ENCODE data around the gene CCPG1. TPM values are rescaled to one million over a fixed set of nuclear protein-coding genes. Genes with fewer than 3 reads are reported as not detected.
A peak's percentile ranks its signal among the peaks of the same experiment; 100 is the strongest.

CCPG1 gene
- total RNA-seq, 1 experiment from 2014 or later, result 14.6 TPM

GRCh38 chr15:55320963-55321362, 87.2 kb downstream of the CCPG1 start:
- DNase-seq (ENCODE audit: low read depth), result no peak

GRCh38 chr15:55320238-55320550, 88.0 kb downstream of the CCPG1 start:
- DNase-seq (ENCODE audit: low read depth), result no peak

GRCh38 chr15:55319537-55320237, 88.5 kb downstream of the CCPG1 start:
- no peak for DNase-seq (ENCODE audit: low read depth)

GRCh38 chr15:55318588-55319494, 89.3 kb downstream of the CCPG1 start, which contains the start of the genes PIGB and PIGBOS1:
Gene PIGB (plus strand): TSS chr15:55319222. CDS start chr15:55319251, 29 bp downstream.
Gene PIGBOS1 (minus strand): TSS chr15:55319123. CDS start chr15:55317792, 1,331 bp downstream.
- DNase-seq (ENCODE audit: low read depth), result peak; percentile 88

Other genes with a start within 250 kb of the CCPG1 start
- 148 and 163 TPM in 2 replicates for gene RSL24D1, start 211.4 kb downstream of the CCPG1 start, total RNA-seq (2014; rRNA removed; shearing (Covaris generic))
- gene RAB27A, start 118.5 kb downstream of the CCPG1 start, total RNA-seq (2014; rRNA removed; shearing (Covaris generic)), result 9.5 and 12.8 TPM in 2 replicates
- 13.0 and 15.4 TPM in 2 replicates for gene PIGBOS1, start 89.2 kb downstream of the CCPG1 start, total RNA-seq (2014; rRNA removed; shearing (Covaris generic))
- 8.9 and 11.5 TPM in 2 replicates for gene PIGB, start 89.1 kb downstream of the CCPG1 start, total RNA-seq (2014; rRNA removed; shearing (Covaris generic))
- gene PIERCE2, start 136 bp upstream of the CCPG1 start, total RNA-seq (2014; rRNA removed; shearing (Covaris generic)), result 0.27 and 1.00 TPM in 2 replicates
- gene DNAAF4, start 99.9 kb upstream of the CCPG1 start, total RNA-seq (2014; rRNA removed; shearing (Covaris generic)), result 2.9 and 5.7 TPM in 2 replicates
- 3.3 and 5.0 TPM in 2 replicates for gene PYGO1, start 180.0 kb upstream of the CCPG1 start, total RNA-seq (2014; rRNA removed; shearing (Covaris generic))

Measured in HT1080 (cell line).